Gastrocnemius medialis (tissue), 4 donors: ENCODE measurements around the gene CHAC1. TPM values are rescaled to one million over a fixed set of nuclear protein-coding genes. Genes with fewer than 3 reads are reported as not detected.

Experiments used
- ATAC-seq, 2 donors: fragments of 150-250 bp; one replicate each; pipeline ENCODE4 v1.9.1; 2016
- DNase-seq, 2 donors: peaks; one replicate each; pipeline ENCODE4 v3.0.0-alpha.2; 2019
- H3K27ac ChIP-seq, 4 donors: fragments of 200-600 bp; sonication (generic); 1 replicate in 1 of 4; 2 replicates in 3 of 4; pipeline ENCODE4 v1.5.1; 2016 to 2018; ENCODE audit warnings: mild to moderate bottlenecking in 2 of 4, moderate library complexity in 1 of 4
- H3K27me3 ChIP-seq, 3 donors: fragments of 200-600 bp; sonication (generic) in 2 of 3; 1 replicate in 1 of 3; 2 replicates in 2 of 3; pipeline versions ENCODE4 v1.5.1 to v1.6.0; 2016 to 2019; ENCODE audit warnings: mild to moderate bottlenecking in 1 of 3, moderate library complexity in 1 of 3
- H3K36me3 ChIP-seq, 2 donors: fragments of 200-600 bp; sonication (generic) in 1 of 2; one replicate each; pipeline ENCODE4 v1.5.1; 2017 to 2018
- H3K4me1 ChIP-seq, 2 donors: fragments of 200-600 bp; sonication (generic) in 1 of 2; one replicate each; pipeline ENCODE4 v1.5.1; 2016 to 2017; ENCODE audit warnings: mild to moderate bottlenecking in 2 of 2
- H3K4me3 ChIP-seq, 4 donors: fragments of 200-600 bp; sonication (generic) in 3 of 4; 1 replicate in 1 of 4; 2 replicates in 3 of 4; pipeline ENCODE4 v1.5.1; 2016 to 2019; ENCODE audit warnings: mild to moderate bottlenecking in 2 of 4
- H3K9me3 ChIP-seq, 3 donors: fragments of 200-600 bp; sonication (generic) in 2 of 3; 1 replicate in 1 of 3; 2 replicates in 2 of 3; pipeline ENCODE4 v1.5.1; 2016 to 2019
- POLR2A ChIP-seq, 2 donors: fragments of 450-650 bp; IDR thresholded peaks; one replicate each; pipeline ENCODE4 v1.6.1; 2017; ENCODE audit warnings: antibody characterized with exemption in 2 of 2, mild to moderate bottlenecking in 2 of 2, moderate library complexity in 2 of 2
- in situ Hi-C, 4 donors: fragments of 200-750 bp; cut with MboI; loops; one replicate each; pipeline versions ENCODE4 v1.15.0 to v1.8.0; 2017; ENCODE audit warnings: low sequenced_read_pairs in 4 of 4
- intact Hi-C: fragments of 100-400 bp; cut with DNase I; formaldehyde crosslinking; loops from one replicate; pipeline ENCODE4 v1.15.1; 2023; ENCODE audit warnings: low total_unique reads
- total RNA-seq, 4 donors: library from RNA; depleted of rRNA; stranded (reverse); fragments of >200 nt; gene quantifications; one replicate each; pipeline versions ENCODE4 v1.1.0 to v1.2.3, GENCODE V29; 2016
- TF ChIP-seq, protein P1 (sequence below), 5 experiments: fragments of 450-650 bp in 3 of 5; fragments of 200-600 bp in 2 of 5; sonication (generic) in 2 of 5; IDR thresholded peaks in 4 of 5; conservative IDR thresholded peaks in 1 of 5; 1 replicate in 4 of 5; 2 replicates in 1 of 5; pipeline ENCODE4 v1.5.1; 2016 to 2019; ENCODE audit warnings: antibody characterized with exemption in 5 of 5, mild to moderate bottlenecking in 3 of 5, moderate library complexity in 3 of 5

Gene CHAC1
- total RNA-seq, 4 donors from 2014 or later: 93.4 to 320 (median 139) TPM

DNA sequence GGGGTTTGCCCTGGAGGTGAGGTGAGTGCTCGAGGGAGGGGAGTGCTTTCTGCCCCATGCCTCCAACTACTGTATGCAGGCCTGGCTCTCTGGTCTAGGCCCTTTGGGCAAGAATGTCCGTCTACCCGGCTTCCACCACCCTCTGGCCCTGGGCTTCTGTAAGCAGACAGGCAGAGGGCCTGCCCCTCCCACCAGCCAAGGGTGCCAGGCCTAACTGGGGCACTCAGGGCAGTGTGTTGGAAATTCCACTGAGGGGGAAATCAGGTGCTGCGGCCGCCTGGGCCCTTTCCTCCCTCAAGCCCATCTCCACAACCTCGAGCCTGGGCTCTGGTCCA is 14.8 kb upstream of the CHAC1 start:
- ATAC-seq (no peak), DNase-seq (no peak)
- Histone ChIP-seq H3K27me3 (peaks cover 0 to 4% (median 0%) of the 10 kb centered on the region in 3 donors), H3K4me3 (no peak overlapping the region), H3K36me3 (no peaks in the 10 kb centered on the region), H3K4me1 (peaks cover 27 to 54% of the 10 kb centered on the region in 2 donors), H3K9me3 (no peaks in the 10 kb centered on the region), H3K27ac (peak overlapping the region; percentile 77 to 85 (median 82))
- intact Hi-C loops: no loop called here
- in situ Hi-C loops: no loop called here
- TF ChIP-seq POLR2A (IDR thresholded peaks at IDR 0.05): no peak
- TF ChIP-seq, protein P1, sequence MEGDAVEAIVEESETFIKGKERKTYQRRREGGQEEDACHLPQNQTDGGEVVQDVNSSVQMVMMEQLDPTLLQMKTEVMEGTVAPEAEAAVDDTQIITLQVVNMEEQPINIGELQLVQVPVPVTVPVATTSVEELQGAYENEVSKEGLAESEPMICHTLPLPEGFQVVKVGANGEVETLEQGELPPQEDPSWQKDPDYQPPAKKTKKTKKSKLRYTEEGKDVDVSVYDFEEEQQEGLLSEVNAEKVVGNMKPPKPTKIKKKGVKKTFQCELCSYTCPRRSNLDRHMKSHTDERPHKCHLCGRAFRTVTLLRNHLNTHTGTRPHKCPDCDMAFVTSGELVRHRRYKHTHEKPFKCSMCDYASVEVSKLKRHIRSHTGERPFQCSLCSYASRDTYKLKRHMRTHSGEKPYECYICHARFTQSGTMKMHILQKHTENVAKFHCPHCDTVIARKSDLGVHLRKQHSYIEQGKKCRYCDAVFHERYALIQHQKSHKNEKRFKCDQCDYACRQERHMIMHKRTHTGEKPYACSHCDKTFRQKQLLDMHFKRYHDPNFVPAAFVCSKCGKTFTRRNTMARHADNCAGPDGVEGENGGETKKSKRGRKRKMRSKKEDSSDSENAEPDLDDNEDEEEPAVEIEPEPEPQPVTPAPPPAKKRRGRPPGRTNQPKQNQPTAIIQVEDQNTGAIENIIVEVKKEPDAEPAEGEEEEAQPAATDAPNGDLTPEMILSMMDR (IDR thresholded peaks at IDR 0.05 in 4 of 5, conservative IDR thresholded peaks at IDR 0.05 in 1 of 5): no peak

DNA sequence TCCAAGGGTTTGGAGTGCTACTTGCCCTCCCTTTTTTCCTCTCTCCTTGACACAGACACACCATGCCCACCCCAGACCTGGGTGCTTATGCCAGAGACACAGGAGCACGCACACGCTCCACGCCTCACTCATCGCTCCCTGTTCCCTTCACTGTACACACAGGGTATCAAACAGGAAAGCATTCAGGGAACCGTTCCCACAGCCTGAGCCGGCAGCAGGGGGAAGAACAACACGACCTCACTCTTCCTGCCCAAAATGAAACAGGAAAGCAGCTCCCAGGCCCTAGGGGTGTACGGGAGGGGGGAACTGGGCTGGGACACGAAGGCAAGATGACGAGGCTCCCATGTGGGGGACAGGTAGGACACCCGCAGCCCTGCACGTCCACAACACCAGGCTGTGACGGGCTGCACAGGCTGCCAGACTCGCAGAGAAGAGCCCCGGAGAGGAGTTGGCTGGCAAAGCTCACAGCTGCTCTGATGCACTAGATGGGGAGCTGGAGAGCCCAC is 12.9 kb upstream of the CHAC1 start:
- H3K4me1 ChIP-seq: peaks cover 27 to 54% of the 10 kb centered on the region in 2 donors
- TF ChIP-seq, protein P1 (IDR thresholded peaks at IDR 0.05 in 4 of 5, conservative IDR thresholded peaks at IDR 0.05 in 1 of 5): no peak
- no peak for TF ChIP-seq POLR2A (IDR thresholded peaks at IDR 0.05)
- ATAC-seq (no peak), DNase-seq (no peak)
- no peaks in the 10 kb centered on the region for H3K36me3 ChIP-seq
- peaks cover 0 to 4% (median 0%) of the 10 kb centered on the region in 3 donors for H3K27me3 ChIP-seq
- intact Hi-C loops: loop anchor here (2.0 to 5.0 kb wide), 3 partner anchors 37 to 292 kb away; partner anchors contain the start of genes CHP1 and EXD1
- H3K27ac ChIP-seq: peak overlapping the region; percentile 76 to 85 (median 82)
- in situ Hi-C loops: loop anchor here in 1 of 4 donors (10.0 kb wide), 1 partner anchor 74 kb away; no protein-coding TSS in a partner anchor
- no peaks in the 10 kb centered on the region for H3K9me3 ChIP-seq
- H3K4me3 ChIP-seq: peak overlapping the region; percentile 57 to 81 (median 68)

DNA sequence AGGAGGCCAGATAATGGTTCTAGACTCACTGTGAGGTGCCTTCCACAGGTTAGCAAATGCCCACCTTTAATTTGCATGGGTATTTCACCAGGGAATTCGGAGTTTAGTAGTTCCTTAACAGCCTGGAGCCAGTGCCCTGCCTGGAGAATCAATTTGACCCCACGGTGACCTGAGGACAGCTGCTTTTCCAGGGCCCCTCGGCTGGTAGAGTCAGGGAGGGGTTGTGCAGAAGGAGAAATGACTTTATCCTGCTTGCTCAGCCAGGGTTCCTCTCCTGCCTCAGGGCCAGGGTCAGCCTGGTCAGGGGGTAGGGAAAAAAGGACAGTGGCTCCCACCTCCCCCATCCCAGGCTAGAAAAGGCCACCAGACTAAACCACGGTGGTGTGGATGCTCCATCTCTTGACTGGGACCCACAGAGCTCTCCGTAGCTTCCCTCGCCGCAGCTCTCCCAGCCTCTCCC is 12.2 kb upstream of the CHAC1 start:
- Histone ChIP-seq H3K36me3 (no peaks in the 10 kb centered on the region), H3K9me3 (no peaks in the 10 kb centered on the region), H3K27ac (peak overlapping the region; percentile 76 to 85 (median 82)), H3K27me3 (peaks cover 0 to 4% (median 0%) of the 10 kb centered on the region in 3 donors), H3K4me1 (peaks cover 27 to 54% of the 10 kb centered on the region in 2 donors), H3K4me3 (peak overlapping the region; percentile 57 to 81 (median 68))
- intact Hi-C loops: loop anchor here (2.0 to 5.0 kb wide), 3 partner anchors 36 to 291 kb away; partner anchors contain the start of genes CHP1 and EXD1
- DNase-seq (no peak), ATAC-seq (no peak)
- in situ Hi-C loops: loop anchor here in 1 of 4 donors (10.0 kb wide), 1 partner anchor 74 kb away; no protein-coding TSS in a partner anchor
- TF ChIP-seq POLR2A (IDR thresholded peaks at IDR 0.05): no peak
- TF ChIP-seq, protein P1 (IDR thresholded peaks at IDR 0.05 in 4 of 5, conservative IDR thresholded peaks at IDR 0.05 in 1 of 5): no peak

DNA sequence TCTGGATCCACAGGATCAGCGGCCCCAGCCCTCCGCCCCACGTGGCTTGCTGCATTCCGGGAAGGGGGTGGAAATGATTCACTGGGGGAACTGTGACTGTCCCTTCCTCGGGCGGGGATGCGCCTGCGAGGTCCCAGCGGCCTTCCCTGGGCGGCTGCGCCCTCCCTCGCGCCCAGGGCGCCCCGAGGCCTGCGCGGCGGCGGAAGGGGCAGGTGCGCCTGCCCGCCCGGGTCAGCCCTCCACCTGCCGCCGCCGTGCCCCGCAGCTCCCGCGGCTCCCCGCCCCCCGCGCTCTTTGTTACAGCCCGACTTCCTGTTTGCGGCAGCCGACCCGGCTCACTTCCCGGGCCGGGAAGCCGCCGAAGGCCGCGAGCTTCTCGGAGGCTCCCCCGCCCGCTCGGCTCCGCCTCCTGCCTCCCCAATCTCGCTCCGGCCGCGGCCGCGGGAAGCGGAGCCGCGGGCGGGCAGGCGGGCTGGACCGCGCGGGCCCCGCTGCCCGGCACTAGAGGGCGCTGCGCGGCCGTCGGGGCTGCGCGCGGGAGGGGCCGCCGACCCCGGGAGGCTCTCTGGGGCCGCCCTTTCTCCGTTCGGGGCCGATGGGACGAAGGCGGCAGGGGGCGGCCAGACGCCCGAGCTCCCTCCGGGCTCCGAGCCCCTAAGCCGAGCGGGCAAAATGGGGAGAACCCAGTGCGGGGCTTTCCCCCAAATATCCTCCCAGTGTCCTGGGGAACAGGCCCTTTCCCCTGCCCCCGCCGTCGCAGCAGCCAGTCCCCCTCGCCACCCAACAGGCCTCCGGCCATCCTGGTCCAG is 11.5 kb upstream of the CHAC1 start:
- Histone ChIP-seq H3K9me3 (no peaks in the 10 kb centered on the region), H3K4me1 (peaks cover 25 to 47% of the 10 kb centered on the region in 2 donors), H3K27ac (peak overlapping the region; percentile 76 to 85 (median 82)), H3K4me3 (peak overlapping the region; percentile 57 to 81 (median 68)), H3K27me3 (peaks cover 0 to 4% (median 0%) of the 10 kb centered on the region in 3 donors), H3K36me3 (no peaks in the 10 kb centered on the region)
- intact Hi-C loops: loop anchor here (1.0 to 5.0 kb wide), 4 partner anchors 15 to 291 kb away; partner anchors contain the start of genes CHP1 and EXD1
- in situ Hi-C loops: loop anchor here in 1 of 4 donors (10.0 kb wide), 1 partner anchor 73 kb away; no protein-coding TSS in a partner anchor
- ATAC-seq (peak; percentile 62 to 68), DNase-seq (peak; percentile 41 to 56)
- TF ChIP-seq POLR2A (IDR thresholded peaks at IDR 0.05): peak; percentile 51 to 53
- TF ChIP-seq, protein P1 (IDR thresholded peaks at IDR 0.05 in 4 of 5, conservative IDR thresholded peaks at IDR 0.05 in 1 of 5): peak in 4 of 5 experiments; percentile 94 to 97 (median 95)
